Endodermal cell (in vitro differentiated cells): ENCODE results near the gene KLF7. TPM values are rescaled to one million over a fixed set of nuclear protein-coding genes. Genes with fewer than 3 reads are reported as not detected.

Source experiments
- DNase-seq: peaks from one replicate; pipeline ENCODE4 v3.0.0-alpha.2; 2017
- H3K27ac ChIP-seq: 2 replicates; pipeline ENCODE4 v1.5.1; 2013; ENCODE audit warnings: mild to moderate bottlenecking, low read depth, low read length, moderate library complexity
- H3K27me3 ChIP-seq: 2 replicates; pipeline ENCODE4 v1.6.1; 2013; ENCODE audit warnings: mild to moderate bottlenecking, low read length, moderate library complexity; ENCODE audit not compliant: insufficient read depth, control insufficient read depth, poor library complexity, severe bottlenecking
- H3K36me3 ChIP-seq: 2 replicates; pipeline ENCODE4 v1.7.0; 2013; ENCODE audit warnings: mild to moderate bottlenecking, low read length, moderate library complexity; ENCODE audit not compliant: control insufficient read depth, insufficient read depth
- H3K4me1 ChIP-seq: one replicate; pipeline ENCODE4 v1.7.0; 2013; ENCODE audit warnings: low read length; ENCODE audit not compliant: control insufficient read depth, insufficient read depth
- H3K4me3 ChIP-seq: 2 replicates; pipeline ENCODE4 v1.5.1; 2013; ENCODE audit warnings: mild to moderate bottlenecking, low read length, moderate library complexity
- H3K9ac ChIP-seq: 2 replicates; pipeline ENCODE4 v1.6.1; 2013; ENCODE audit warnings: mild to moderate bottlenecking, low read length, moderate library complexity; ENCODE audit not compliant: poor library complexity, severe bottlenecking; ENCODE audit errors: extremely low read depth
- H3K9me3 ChIP-seq: 2 replicates; pipeline ENCODE4 v1.6.1; 2013; ENCODE audit warnings: mild to moderate bottlenecking, low read length, moderate library complexity; ENCODE audit not compliant: control insufficient read depth
- H3K27ac Mint-ChIP-seq: 2 replicates; pipeline ENCODE4 v1.8.0; 2020; ENCODE audit warnings: mixed read lengths
- H3K27me3 Mint-ChIP-seq: 2 replicates; pipeline ENCODE4 v1.8.0; 2021; ENCODE audit warnings: mild to moderate bottlenecking, mixed read lengths; ENCODE audit not compliant: insufficient read depth
- H3K36me3 Mint-ChIP-seq: 2 replicates; pipeline ENCODE4 v1.8.0; 2020; ENCODE audit warnings: low read depth, mixed read lengths
- H3K4me1 Mint-ChIP-seq: 2 replicates; pipeline ENCODE4 v1.8.0; 2020; ENCODE audit warnings: mixed read lengths
- H3K4me3 Mint-ChIP-seq: 2 replicates; pipeline ENCODE4 v1.8.0; 2020; ENCODE audit warnings: mild to moderate bottlenecking, moderate library complexity, mixed read lengths
- H3K9me3 Mint-ChIP-seq: 2 replicates; pipeline ENCODE4 v1.8.0; 2020; ENCODE audit warnings: mild to moderate bottlenecking, mixed read lengths
- WGBS, 2 experiments: methylation state at CpG; one replicate each; pipeline versions ENCODE4 v1.1.5 to v1.1.7; 2013; ENCODE audit warnings: missing lambda C conversion rate in 2 of 2, mixed read lengths in 1 of 2; ENCODE audit not compliant: insufficient coverage in 1 of 2, insufficient read length in 1 of 2; 5-methylcytosine and 5-hydroxymethylcytosine counted together
- total RNA-seq, 2 donors: library from RNA; stranded (reverse); fragmentation: NEBNext Ultra II Directional in 1 of 2; extraction: Animal tissue kit (Norgen Biotek cat#: 25700) in 1 of 2; gene quantifications; 2 replicates in 1 of 2; 3 replicates in 1 of 2; pipeline ENCODE4 v1.2.1, GENCODE V29; 2021
- TF ChIP-seq, protein P1 (sequence below): fragments of 200-600 bp; sonication (generic); conservative IDR thresholded peaks from 2 replicates; pipeline ENCODE4 v1.5.0; 2021; ENCODE audit warnings: antibody characterized with exemption, mild to moderate bottlenecking

KLF7 gene
- total RNA-seq, 2 donors from 2014 or later: 27.4 to 27.8 TPM

DNA sequence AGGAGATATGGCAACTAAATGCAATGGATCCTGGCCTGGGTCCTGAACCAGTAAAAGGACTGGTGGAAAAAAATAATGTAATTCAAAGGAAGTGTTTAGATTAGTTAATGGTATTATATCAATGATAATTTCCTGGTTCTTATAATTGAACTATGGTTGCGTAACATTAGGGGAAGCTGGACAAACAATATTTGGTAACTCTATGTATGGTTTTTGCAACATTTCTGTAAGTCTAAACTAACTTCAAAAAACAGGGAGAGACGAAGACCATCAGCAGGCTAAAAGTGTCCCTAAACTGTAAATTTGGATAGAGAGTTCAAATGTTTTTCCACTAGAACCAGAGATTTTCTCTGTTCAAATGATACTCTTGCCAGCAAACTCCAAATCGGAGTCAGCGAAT, 36.9 kb downstream of the KLF7 start:
- TF ChIP-seq, protein P1, sequence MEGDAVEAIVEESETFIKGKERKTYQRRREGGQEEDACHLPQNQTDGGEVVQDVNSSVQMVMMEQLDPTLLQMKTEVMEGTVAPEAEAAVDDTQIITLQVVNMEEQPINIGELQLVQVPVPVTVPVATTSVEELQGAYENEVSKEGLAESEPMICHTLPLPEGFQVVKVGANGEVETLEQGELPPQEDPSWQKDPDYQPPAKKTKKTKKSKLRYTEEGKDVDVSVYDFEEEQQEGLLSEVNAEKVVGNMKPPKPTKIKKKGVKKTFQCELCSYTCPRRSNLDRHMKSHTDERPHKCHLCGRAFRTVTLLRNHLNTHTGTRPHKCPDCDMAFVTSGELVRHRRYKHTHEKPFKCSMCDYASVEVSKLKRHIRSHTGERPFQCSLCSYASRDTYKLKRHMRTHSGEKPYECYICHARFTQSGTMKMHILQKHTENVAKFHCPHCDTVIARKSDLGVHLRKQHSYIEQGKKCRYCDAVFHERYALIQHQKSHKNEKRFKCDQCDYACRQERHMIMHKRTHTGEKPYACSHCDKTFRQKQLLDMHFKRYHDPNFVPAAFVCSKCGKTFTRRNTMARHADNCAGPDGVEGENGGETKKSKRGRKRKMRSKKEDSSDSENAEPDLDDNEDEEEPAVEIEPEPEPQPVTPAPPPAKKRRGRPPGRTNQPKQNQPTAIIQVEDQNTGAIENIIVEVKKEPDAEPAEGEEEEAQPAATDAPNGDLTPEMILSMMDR: no peak
- Mint-ChIP-seq H3K36me3 (peaks cover 73% of the 10 kb centered on the region), H3K27ac (no peak overlapping the region), H3K4me3 (no peak overlapping the region), H3K4me1 (peaks cover 26% of the 10 kb centered on the region), H3K9me3 (peaks cover 31% of the 10 kb centered on the region), H3K27me3 (no peaks in the 10 kb centered on the region)
- Histone ChIP-seq H3K4me3 (peak overlapping the region; percentile 13), H3K27me3 (no peaks in the 10 kb centered on the region), H3K27ac (no peak overlapping the region), H3K9ac (no peak overlapping the region), H3K4me1 (no peaks in the 10 kb centered on the region), H3K9me3 (peaks cover 41% of the 10 kb centered on the region), H3K36me3 (peaks cover 73% of the 10 kb centered on the region)
- WGBS, 2 experiments: 96 to 100% methylated on average over 2 to 4 of the region's 4 CpGs
- no peak for DNase-seq

DNA sequence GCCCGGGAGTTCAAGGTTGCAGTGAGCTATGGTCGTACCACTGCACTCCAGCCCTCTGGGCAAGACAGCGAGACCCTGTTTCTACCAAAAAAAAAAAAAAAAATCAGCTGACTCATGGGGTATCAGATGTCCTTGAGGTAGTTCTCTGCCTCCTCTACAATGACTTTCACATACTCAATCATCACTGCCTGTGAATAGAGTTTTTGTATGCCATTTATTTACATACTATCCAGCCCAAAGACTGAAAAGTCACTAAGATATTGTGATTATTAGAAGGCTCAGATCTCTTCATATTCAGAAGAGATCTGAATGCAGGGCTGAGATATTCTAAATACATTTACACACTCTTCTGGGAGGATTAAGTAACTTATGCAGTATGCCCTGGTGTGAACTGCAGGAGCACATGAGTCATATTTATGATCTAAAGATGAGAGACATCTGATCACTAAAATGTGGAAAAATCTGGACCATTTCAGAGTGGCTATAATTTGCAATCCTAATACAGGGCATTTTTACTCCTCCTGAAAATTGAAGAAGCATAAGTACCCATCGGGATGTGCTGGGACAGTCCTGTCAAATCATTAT, 38.9 kb downstream of the KLF7 start:
- Mint-ChIP-seq H3K27ac (no peak overlapping the region), H3K4me3 (no peak overlapping the region), H3K27me3 (no peaks in the 10 kb centered on the region), H3K4me1 (peaks cover 33% of the 10 kb centered on the region), H3K9me3 (peaks cover 31% of the 10 kb centered on the region), H3K36me3 (peaks cover 60% of the 10 kb centered on the region)
- WGBS, 2 experiments: 92 to 97% methylated on average over 2 to 4 of the region's 4 CpGs
- Histone ChIP-seq H3K4me3 (no peak overlapping the region), H3K27ac (no peak overlapping the region), H3K36me3 (peaks cover 72% of the 10 kb centered on the region), H3K9me3 (peaks cover 40% of the 10 kb centered on the region), H3K27me3 (no peaks in the 10 kb centered on the region), H3K4me1 (peaks cover 15% of the 10 kb centered on the region), H3K9ac (no peak overlapping the region)
- no peak for DNase-seq
- TF ChIP-seq, protein P1: no peak

DNA sequence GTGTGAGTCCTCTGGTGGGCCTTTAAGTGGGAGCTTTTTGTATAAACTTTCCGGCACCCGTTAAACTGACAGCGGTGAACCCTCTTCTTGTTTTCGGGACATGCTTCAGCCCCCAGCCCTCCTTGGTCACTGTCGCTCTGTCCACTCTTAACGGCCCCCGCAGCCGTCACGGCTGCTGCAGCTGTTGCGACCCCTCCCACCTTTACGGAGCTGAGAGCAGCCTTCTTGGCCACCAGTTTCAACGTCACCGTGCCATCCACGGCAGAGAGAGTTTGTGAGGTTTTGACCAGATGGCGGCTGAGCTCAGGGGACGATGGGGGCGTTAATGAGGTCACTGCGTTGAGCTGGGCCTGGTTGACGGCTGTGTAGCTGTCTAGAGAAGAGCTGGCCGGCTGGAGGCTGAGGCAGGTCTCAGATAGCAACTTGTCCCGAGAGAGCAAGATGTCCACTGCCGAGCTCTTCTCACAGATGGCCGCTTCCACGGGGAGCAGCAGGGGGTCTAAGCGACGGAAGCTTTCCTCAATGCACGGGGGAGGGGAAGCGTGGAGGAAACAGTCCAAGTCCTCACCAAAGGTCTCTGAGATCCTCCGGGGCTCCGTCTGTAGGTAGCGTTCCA, 41.9 kb downstream of the KLF7 start:
- peaks cover 45% of the 10 kb centered on the region for H3K36me3 Mint-ChIP-seq
- Histone ChIP-seq H3K4me1 (peaks cover 22% of the 10 kb centered on the region), H3K4me3 (no peak overlapping the region), H3K36me3 (peaks cover 74% of the 10 kb centered on the region), H3K9me3 (peaks cover 27% of the 10 kb centered on the region), H3K27ac (peak overlapping the region; percentile 27), H3K27me3 (no peaks in the 10 kb centered on the region), H3K9ac (no peak overlapping the region)
- peaks cover 51% of the 10 kb centered on the region for H3K4me1 Mint-ChIP-seq
- peaks cover 21% of the 10 kb centered on the region for H3K9me3 Mint-ChIP-seq
- no peaks in the 10 kb centered on the region for H3K27me3 Mint-ChIP-seq
- TF ChIP-seq, protein P1: no peak
- DNase-seq: peak; percentile 70
- H3K27ac Mint-ChIP-seq: peak overlapping the region; percentile 89
- H3K4me3 Mint-ChIP-seq: peak overlapping the region; percentile 8
- WGBS, 2 experiments: 84 to 87% methylated on average over 27 to 31 of the region's 31 CpGs
